ENCODE results near the gene PSMC3IP.
"Not testable (repeated sequence)": the region's sequence is repeated elsewhere in the genome, so short reads cannot be mapped to it uniquely, and the experiment has no call there.

PSMC3IP gene, protein sequence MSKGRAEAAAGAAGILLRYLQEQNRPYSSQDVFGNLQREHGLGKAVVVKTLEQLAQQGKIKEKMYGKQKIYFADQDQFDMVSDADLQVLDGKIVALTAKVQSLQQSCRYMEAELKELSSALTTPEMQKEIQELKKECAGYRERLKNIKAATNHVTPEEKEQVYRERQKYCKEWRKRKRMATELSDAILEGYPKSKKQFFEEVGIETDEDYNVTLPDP

DNA sequence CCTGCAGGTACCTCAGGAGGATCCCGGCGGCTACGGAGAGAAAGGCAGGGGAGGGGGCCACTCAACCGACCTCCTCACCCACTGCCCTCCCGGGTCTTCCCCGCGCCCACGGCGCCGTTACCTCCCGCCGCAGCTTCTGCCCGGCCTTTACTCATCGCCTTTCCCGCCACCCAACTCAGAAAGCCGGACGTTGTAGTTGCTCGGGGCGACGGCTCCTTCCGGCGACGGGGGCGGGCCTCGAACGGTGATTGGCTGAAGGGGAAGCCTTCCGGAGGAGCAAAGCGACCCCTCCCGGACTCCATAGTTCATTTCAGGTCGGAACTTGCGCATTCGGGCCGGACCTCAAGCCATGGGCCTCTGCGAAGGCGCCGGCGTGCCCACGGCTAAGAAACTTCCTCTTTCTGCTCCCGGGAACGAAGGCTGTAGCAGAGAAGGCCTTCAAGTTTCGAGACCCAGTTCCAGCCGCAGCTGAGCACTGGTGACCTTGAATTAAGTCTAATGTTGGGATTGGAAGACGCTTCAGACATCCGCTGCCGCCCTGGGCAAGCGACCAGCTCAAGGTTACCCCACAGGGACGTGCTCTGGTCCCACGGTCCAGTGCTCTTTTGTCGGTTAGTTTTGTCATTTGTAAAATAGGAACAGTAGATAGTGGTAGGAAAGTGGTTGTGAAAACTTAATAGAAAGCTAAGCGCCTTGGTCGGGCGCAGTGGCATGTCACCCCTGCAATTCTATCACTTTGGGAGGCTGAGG is at the start of gene PSMC3IP:
Gene PSMC3IP (minus strand): TSS at position 198 of the 750 bp plus-strand sequence. CDS start 43 bp downstream, at position 155.
- DNase-seq, result peak; percentile 95
- Mint-ChIP-seq H3K27ac (peak within 1 kb of the TSS; percentile 98), H3K36me3 (ENCODE audit: low read depth) (peaks cover 93% of the 10 kb centered on the region), H3K4me3 (peak within 1 kb of the TSS; percentile 98), H3K9me3 (no peaks in the 10 kb centered on the region), H3K4me1 (ENCODE audit: low read depth) (peaks cover 41% of the 10 kb centered on the region), H3K27me3 (no peaks in the 10 kb centered on the region)

DNA sequence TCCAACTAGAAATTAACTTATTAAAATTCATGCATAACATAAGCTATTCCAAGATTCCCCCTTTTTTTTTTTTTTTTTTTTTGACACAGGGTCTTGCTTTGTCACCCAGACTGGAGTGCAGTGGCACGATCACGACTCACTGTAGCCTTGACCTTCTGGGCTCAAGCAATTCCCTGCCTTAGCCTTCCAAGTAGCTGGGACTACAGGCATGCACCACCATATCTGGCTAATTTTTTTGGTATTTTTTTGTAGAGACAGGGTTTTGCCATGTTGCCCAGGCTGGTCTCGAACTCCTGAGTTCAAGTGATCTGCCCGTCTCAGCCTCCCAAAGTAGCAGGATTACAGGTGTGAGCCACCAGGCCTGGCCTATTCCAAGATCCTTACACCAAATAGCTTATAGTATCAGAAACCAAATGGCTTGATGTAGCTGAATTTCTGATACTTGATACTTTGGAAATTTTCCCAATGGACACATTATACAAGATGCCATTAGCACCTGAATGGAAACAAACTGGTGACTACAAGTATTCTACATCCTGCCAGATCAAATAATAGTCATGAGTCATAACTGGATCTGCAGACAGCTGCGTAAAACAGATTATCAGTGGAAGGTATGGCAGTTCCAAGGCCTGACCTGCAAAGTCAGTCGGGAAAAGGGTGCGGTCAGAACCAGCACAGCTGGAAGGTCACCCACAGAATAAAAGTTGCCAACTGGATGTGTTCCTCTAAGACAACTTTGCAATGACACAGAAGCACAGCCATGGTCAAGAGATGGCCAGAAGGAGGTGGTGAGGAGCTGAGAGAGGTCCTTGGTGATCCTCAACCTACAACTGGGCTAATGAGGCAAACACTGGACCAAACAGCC is 46.4 kb upstream of the PSMC3IP start:
- no peaks in the 10 kb centered on the region for H3K9me3 Mint-ChIP-seq
- no peak overlapping the region for H3K27ac Mint-ChIP-seq
- no peak overlapping the region for H3K4me3 Mint-ChIP-seq
- DNase-seq, result no peak
- no peaks in the 10 kb centered on the region for H3K4me1 Mint-ChIP-seq (ENCODE audit: low read depth)
- no peaks in the 10 kb centered on the region for H3K27me3 Mint-ChIP-seq
- no peaks in the 10 kb centered on the region for H3K36me3 Mint-ChIP-seq (ENCODE audit: low read depth)

DNA sequence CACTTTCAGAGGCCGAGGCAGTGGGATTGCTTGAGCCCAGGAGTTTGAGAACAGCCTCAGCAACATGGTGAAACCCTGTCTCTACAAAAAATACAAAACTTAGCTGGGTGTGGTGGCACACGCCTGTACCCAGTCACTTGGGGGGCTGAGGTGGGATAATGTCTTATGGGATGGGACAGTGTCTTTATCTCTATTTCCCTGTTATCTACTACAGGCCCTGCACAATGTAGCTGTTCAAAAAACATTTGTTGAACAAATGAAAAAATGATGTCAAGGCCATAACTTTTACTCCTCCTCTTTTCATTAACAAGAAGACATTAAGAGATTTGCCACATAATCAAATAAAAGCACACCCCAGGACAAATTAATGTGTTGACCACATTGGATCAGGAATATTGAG is 45.7 kb upstream of the PSMC3IP start:
- Mint-ChIP-seq H3K4me3 (no peak overlapping the region), H3K27ac (no peak overlapping the region), H3K4me1 (ENCODE audit: low read depth) (peaks cover 6% of the 10 kb centered on the region), H3K9me3 (no peaks in the 10 kb centered on the region), H3K36me3 (ENCODE audit: low read depth) (no peaks in the 10 kb centered on the region), H3K27me3 (no peaks in the 10 kb centered on the region)
- DNase-seq, result no peak

DNA sequence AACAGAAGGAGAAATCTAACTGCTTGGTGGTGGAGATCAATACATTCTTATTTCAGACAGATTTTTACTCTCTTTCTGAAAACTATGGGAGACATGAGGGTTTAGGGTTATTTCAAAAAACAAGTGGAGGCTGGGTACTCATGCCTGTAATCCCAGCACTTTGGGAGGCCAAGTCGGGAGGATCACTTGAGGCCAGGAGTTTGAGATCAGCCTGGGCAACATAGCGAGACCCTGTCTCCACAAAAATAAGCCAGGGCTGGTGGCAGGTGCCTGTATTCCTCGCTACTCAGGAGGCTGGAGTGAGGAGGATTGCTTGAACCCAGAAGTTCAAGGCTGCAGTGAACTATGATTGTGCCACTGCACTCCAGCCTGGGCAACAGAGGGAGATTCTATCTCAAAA is 44.5 kb upstream of the PSMC3IP start:
- H3K27ac Mint-ChIP-seq; H3K9me3 Mint-ChIP-seq; H3K4me3 Mint-ChIP-seq; H3K4me1 Mint-ChIP-seq (ENCODE audit: low read depth); H3K27me3 Mint-ChIP-seq; DNase-seq; H3K36me3 Mint-ChIP-seq (ENCODE audit: low read depth): not testable (repeated sequence)

DNA sequence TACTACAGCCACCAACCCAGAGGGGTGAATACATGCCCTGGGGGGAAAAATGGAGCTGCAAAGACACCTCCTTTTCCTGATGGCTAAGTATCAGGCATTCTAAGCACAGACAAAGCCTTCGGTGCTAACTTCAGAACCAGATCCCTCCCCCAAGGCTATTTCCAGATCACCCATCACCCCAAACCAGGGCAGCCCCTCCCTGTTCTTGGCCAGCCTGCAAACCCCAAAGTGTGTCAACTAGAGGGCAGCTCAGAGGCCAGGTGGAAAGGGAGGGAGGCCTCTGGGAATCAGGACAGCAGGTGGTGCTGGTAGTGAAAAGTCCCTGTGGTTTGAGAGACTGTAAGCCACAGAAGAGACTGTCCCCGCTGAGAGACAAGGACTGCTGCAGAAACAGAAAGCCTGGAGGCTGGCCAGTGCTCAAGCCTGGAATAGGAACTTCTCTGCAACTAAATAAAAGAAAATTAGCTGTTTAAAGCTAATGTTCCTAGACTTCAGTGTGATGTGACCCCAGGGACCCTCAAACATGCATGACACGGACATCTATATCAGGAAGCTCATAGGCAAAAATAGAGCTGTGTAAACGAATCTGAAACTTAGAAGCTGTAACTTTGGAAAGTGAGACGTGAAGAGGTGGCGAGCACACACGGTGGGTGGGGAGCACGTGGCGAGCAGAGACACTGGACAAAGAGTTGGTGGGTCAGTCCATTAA is 41.1 kb upstream of the PSMC3IP start:
- no peak for DNase-seq
- H3K4me3 Mint-ChIP-seq, result no peak overlapping the region
- no peaks in the 10 kb centered on the region for H3K27me3 Mint-ChIP-seq
- no peak overlapping the region for H3K27ac Mint-ChIP-seq
- H3K9me3 Mint-ChIP-seq, result no peaks in the 10 kb centered on the region
- H3K4me1 Mint-ChIP-seq (ENCODE audit: low read depth), result peaks cover 6% of the 10 kb centered on the region
- peaks cover 27% of the 10 kb centered on the region for H3K36me3 Mint-ChIP-seq (ENCODE audit: low read depth)

DNA sequence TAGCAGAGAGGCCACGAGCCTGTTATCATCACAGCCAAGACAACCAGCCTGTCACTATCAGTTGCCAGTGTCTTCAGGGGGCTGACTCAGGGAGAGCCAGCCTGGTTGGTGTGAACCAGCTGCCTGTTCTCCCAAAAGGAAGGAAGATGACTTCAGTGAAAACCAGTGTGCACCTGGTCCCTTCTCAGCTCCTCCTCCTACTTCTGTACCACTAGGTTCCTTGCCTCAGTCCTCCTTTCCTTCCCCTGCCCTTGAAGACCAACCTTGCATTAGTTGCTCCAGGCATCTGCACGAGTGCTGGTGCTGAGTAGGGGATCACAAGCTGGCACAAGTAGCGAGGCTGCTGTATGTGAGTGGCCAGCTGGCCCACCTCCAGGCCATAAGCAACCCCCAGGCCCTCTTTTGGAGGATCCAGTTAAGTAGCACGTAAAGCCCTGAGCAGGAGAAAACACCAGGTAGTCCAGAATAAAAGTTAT is 40.5 kb upstream of the PSMC3IP start:
- DNase-seq, result no peak
- H3K9me3 Mint-ChIP-seq, result no peaks in the 10 kb centered on the region
- no peak overlapping the region for H3K4me3 Mint-ChIP-seq
- peaks cover 31% of the 10 kb centered on the region for H3K36me3 Mint-ChIP-seq (ENCODE audit: low read depth)
- no peak overlapping the region for H3K27ac Mint-ChIP-seq
- peaks cover 6% of the 10 kb centered on the region for H3K4me1 Mint-ChIP-seq (ENCODE audit: low read depth)
- H3K27me3 Mint-ChIP-seq, result no peaks in the 10 kb centered on the region

DNA sequence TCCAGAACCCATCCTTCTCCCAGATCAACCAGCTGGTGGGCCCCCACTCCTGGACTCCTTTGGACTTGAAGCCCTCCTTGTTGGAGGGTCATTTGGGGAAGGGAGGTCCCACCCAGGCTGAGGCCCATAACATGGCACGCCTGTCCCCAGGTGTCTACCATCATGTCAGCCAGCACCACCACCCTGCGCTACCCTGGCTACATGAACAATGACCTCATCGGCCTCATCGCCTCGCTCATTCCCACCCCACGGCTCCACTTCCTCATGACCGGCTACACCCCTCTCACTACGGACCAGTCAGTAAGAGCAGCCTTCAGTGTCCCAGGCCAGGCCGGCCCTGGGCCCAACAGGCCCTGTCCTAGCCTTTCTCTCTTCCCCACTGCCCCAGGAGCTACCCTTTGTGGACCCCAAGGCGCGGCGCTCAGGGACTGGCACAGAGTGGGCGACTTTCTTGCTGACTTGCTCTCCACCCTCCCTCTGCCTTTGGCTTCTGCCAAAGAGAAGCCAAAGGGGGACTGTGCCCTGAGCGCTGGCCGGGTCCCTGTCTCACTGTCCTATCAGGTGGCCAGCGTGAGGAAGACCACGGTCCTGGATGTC is 36.3 kb upstream of the PSMC3IP start:
- Mint-ChIP-seq H3K27ac (no peak overlapping the region), H3K4me1 (ENCODE audit: low read depth) (peaks cover 11% of the 10 kb centered on the region), H3K27me3 (no peaks in the 10 kb centered on the region), H3K4me3 (no peak overlapping the region), H3K36me3 (ENCODE audit: low read depth) (peaks cover 61% of the 10 kb centered on the region), H3K9me3 (no peaks in the 10 kb centered on the region)
- no peak for DNase-seq

DNA sequence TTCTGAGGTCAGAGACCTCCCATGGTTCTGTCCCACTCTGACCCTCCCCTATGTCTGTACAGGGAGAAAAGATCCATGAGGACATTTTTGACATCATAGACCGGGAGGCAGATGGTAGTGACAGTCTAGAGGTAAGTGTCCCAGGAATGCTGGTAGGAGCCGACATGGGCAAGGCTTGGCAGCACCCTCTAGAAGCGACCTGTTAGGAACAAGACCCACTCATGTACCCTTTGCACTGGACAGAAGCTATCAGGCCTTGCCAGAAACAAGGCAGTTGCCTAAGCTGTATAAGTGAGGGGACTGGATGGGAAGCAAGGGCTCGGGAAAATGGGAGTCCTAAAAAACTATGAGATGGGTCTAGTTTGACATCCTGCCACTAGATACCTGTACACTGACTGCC is 34.5 kb upstream of the PSMC3IP start:
- Mint-ChIP-seq H3K27ac (no peak overlapping the region), H3K9me3 (no peaks in the 10 kb centered on the region), H3K4me1 (ENCODE audit: low read depth) (peaks cover 18% of the 10 kb centered on the region), H3K36me3 (ENCODE audit: low read depth) (peaks cover 63% of the 10 kb centered on the region), H3K4me3 (peak overlapping the region; percentile 28), H3K27me3 (no peaks in the 10 kb centered on the region)
- no peak for DNase-seq

DNA sequence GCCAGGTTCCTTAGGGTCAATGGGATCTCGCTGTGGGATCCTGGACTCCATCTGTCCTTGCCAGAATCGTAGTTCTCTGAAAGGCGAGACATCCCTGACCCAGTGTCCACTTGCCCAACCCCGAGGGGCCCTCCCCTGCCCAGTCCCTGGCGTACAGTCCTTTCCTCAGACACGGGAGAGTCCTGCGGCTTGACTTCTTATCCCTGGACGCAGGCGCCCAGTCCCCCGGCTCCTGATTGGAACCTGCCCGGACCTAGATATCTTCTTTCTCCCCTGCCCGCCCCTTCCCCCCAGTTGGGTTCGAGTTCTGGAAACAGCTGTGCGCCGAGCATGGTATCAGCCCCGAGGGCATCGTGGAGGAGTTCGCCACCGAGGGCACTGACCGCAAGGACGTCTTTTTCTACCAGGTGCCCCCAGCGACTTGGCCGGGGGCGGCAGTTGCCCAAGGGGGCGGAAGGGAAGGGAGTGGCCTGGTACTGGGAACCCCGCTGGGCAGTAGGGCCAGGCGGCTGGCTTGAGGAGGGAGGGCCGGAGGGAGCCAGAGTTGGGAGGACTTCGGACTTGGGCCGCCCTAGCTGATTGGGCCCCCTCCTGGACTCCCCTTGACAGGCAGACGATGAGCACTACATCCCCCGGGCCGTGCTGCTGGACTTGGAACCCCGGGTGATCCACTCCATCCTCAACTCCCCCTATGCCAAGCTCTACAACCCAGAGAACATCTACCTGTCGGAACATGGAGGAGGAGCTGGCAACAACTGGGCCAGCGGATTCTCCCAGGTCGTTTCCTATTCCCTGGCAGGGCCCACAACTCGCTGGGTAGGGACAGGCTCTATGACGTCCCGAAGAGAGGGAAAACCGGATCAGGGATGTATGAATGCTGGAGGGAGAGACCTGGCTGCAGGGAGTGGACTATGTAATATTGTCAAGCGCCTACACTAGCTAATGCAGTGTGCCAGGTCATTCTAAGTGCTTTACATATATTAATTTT is 32.6 kb upstream of the PSMC3IP start:
- DNase-seq, H3K9me3 Mint-ChIP-seq, H3K27me3 Mint-ChIP-seq: not testable (repeated sequence)
- Mint-ChIP-seq H3K36me3 (ENCODE audit: low read depth) (peaks cover 61% of the 10 kb centered on the region), H3K27ac (peak overlapping the region; percentile 97), H3K4me1 (ENCODE audit: low read depth) (peaks cover 36% of the 10 kb centered on the region), H3K4me3 (peak overlapping the region; percentile 100)

DNA sequence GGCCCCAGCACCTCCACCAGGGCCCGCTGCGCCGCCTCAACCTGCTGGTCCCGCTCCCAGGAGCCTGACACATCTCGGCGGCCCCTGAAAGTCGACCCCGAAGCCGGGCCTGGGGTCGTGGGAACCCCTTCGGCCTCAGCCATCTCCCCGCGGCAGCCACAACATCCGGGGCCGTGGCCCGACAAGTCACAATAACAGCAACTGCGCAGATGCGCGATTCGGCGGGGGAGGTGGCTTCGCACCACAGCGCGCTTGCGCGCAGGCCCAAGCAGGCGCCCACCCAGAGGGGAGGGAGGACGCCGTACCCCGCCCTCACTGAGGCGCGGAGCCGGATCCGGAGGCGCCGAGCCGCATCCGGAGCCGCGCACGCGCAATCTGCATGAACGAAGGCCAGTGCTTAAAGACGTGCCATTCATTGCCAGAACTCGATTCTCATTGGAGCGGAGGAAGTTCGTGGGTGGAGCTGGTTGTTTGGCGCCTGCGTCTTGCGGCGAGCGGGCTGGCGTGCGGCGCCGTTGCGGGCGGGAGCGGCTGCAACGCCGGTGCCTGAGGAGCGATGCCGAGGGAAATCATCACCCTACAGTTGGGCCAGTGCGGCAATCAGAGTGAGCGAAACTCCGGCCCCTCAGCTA is 31.8 kb upstream of the PSMC3IP start, which contains the start of the genes RETREG3 and TUBG1:
Gene RETREG3 (minus strand): TSS at position 193 of the 632 bp plus-strand sequence. CDS start 50 bp downstream, at position 143.
Gene TUBG1 (plus strand): TSS at position 502 of the 632 bp plus-strand sequence. CDS start 55 bp downstream, at position 557.
- Mint-ChIP-seq H3K4me3 (peak within 1 kb of the TSS; percentile 100), H3K36me3 (ENCODE audit: low read depth) (peaks cover 59% of the 10 kb centered on the region), H3K4me1 (ENCODE audit: low read depth) (peaks cover 44% of the 10 kb centered on the region), H3K27ac (peak within 1 kb of the TSS; percentile 97), H3K27me3 (no peaks in the 10 kb centered on the region), H3K9me3 (no peaks in the 10 kb centered on the region)
- peak; percentile 99 for DNase-seq

DNA sequence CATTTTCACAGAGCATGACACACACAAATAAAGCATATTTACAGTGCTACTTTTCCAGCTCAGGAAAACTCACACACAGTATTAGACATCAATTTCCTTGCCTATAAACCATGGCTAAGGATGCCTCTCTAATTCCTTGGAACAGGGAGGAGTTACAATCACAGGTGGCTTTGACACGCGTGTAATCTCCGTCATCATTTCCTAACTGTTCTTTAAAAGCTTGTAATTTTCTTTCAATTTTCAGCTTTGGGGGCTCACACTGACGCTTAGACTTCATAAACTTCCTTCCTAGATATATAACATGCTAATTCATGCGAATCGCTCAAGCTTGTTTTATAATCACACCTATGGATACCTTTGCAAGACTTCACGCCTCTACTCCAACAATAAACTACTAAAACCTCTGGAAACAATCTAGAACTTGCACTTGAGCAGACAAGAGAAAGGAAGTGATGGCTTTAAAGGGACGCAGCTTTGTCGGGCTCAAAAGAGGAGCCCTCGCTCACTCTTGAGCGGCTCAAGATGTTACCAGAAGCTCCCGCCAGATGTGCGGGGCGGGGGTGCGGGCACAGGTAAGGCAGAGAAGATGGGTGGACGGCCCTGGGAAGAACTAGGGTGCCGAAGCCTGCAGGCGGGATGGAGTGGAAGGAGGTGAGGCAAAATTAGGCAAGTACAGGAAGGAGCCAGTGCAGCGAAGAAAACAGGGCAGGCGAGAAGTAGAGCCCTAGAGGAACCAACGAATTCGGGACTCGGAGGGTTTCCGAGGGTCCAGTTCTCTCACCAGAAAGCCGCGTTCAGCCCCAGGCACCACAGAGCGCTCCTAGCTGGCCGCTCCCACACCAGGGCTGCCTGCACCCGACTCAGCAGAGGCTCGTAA is 31.0 kb upstream of the PSMC3IP start:
- Mint-ChIP-seq H3K36me3 (ENCODE audit: low read depth) (peaks cover 56% of the 10 kb centered on the region), H3K4me1 (ENCODE audit: low read depth) (peaks cover 49% of the 10 kb centered on the region), H3K27ac (peak overlapping the region; percentile 97), H3K27me3 (no peaks in the 10 kb centered on the region), H3K4me3 (peak overlapping the region; percentile 100), H3K9me3 (no peaks in the 10 kb centered on the region)
- DNase-seq, result no peak

DNA sequence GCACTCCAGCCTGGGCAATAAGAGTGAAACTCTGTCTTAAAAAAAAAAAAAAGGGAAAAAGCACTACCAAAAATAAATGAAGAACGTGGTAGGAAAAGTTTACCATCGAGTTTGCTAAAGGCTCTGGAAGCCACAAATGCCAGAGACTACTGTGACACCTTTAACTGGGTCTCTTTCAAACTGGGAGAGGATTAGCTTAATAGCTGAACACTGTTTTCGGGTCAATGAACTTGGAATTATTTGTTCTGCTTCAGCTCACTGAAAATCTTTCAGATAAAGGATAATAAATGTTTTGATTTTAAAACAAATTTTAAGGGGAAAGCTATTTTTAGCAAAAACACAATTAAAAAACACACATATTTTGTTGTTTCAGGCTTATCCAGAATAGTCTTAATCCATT is 30.2 kb upstream of the PSMC3IP start:
- H3K27me3 Mint-ChIP-seq, result no peaks in the 10 kb centered on the region
- H3K4me3 Mint-ChIP-seq, result peak overlapping the region; percentile 100
- H3K27ac Mint-ChIP-seq, result peak overlapping the region; percentile 97
- DNase-seq, result no peak
- no peaks in the 10 kb centered on the region for H3K9me3 Mint-ChIP-seq
- peaks cover 56% of the 10 kb centered on the region for H3K4me1 Mint-ChIP-seq (ENCODE audit: low read depth)
- H3K36me3 Mint-ChIP-seq (ENCODE audit: low read depth), result peaks cover 56% of the 10 kb centered on the region

Measured in activated T-cell treated with anti-CD3 and anti-CD28 coated beads, Interleukin-2, amount 50 U/mL, for 24 hours (primary cell).